OCI-LY1 (cell line): Measurements from ENCODE around the gene SDK1.
A peak's percentile ranks its signal among the peaks of the same experiment; 100 is the strongest.

Source experiments
- H2AFZ ChIP-seq: fragments of 200-600 bp; sonication (generic), shearing (Covaris generic); 2 replicates; pipeline ENCODE4 v1.6.0; 2014; ENCODE audit warnings: antibody characterized with exemption, mild to moderate bottlenecking, low read length
- H3F3A ChIP-seq: fragments of 200-600 bp; sonication (generic), shearing (Covaris generic); 2 replicates; pipeline ENCODE4 v1.6.0; 2014; ENCODE audit warnings: mild to moderate bottlenecking, antibody characterized with exemption, low read length, moderate library complexity; ENCODE audit not compliant: insufficient read depth
- H3K27ac ChIP-seq: fragments of 200-600 bp; sonication (generic); 2 replicates; pipeline ENCODE4 v1.5.1; 2014; ENCODE audit warnings: low read length, mixed run types, mild to moderate bottlenecking, low read depth; ENCODE audit not compliant: poor library complexity, severe bottlenecking
- H3K27me3 ChIP-seq: fragments of 200-600 bp; sonication (generic); 2 replicates; pipeline ENCODE4 v1.6.0; 2014; ENCODE audit warnings: antibody characterized with exemption, mild to moderate bottlenecking, low read length, moderate library complexity; ENCODE audit not compliant: insufficient read depth
- H3K36me3 ChIP-seq: fragments of 200-600 bp; sonication (generic); 2 replicates; pipeline ENCODE4 v1.6.1; 2014; ENCODE audit warnings: mild to moderate bottlenecking, antibody characterized with exemption, low read length, moderate library complexity, mixed read lengths; ENCODE audit not compliant: insufficient read depth
- H3K4me1 ChIP-seq: fragments of 200-600 bp; sonication (generic); 2 replicates; pipeline ENCODE4 v1.5.1; 2014; ENCODE audit warnings: mild to moderate bottlenecking, low read length, moderate library complexity; ENCODE audit not compliant: insufficient read depth, severe bottlenecking
- H3K4me2 ChIP-seq: fragments of 200-600 bp; sonication (generic), shearing (Covaris generic); 2 replicates; pipeline ENCODE4 v1.6.1; 2014; ENCODE audit warnings: low read length
- H3K4me3 ChIP-seq: fragments of 200-600 bp; sonication (generic); 2 replicates; pipeline ENCODE4 v1.5.1; 2014; ENCODE audit warnings: low read length, low read depth, mild to moderate bottlenecking, mixed read lengths; ENCODE audit not compliant: poor library complexity, severe bottlenecking
- H3K79me2 ChIP-seq: fragments of 200-600 bp; shearing (Covaris generic); 2 replicates; pipeline ENCODE4 v1.6.1; 2016; ENCODE audit warnings: mixed run types, low read length, mixed read lengths; ENCODE audit not compliant: insufficient read depth
- H3K9ac ChIP-seq: fragments of 200-600 bp; sonication (generic), shearing (Covaris generic); 2 replicates; pipeline ENCODE4 v1.6.1; 2014; ENCODE audit warnings: mild to moderate bottlenecking, low read length, mixed read lengths
- H3K9me2 ChIP-seq: fragments of 200-600 bp; sonication (generic), shearing (Covaris generic); 2 replicates; pipeline ENCODE4 v1.6.1; 2014; ENCODE audit warnings: low read depth, mild to moderate bottlenecking, low read length, mixed read lengths
- H3K9me3 ChIP-seq: fragments of 200-600 bp; shearing (Covaris generic); 2 replicates; pipeline ENCODE4 v1.6.1; 2014; ENCODE audit warnings: low read length, mixed read lengths
- H4K20me1 ChIP-seq: fragments of 200-600 bp; sonication (generic), shearing (Covaris generic); 2 replicates; pipeline ENCODE4 v1.6.0; 2016; ENCODE audit warnings: mild to moderate bottlenecking, low read length; ENCODE audit not compliant: insufficient read depth
- EZH2 ChIP-seq: fragments of 200-600 bp; sonication (generic), shearing (Covaris generic); IDR thresholded peaks from 2 replicates; pipeline ENCODE4 v1.8.0; 2017; ENCODE audit warnings: borderline replicate concordance, mixed run types, mild to moderate bottlenecking, antibody characterized with exemption, low read length, moderate library complexity, mixed read lengths
- TF ChIP-seq, protein P1 (sequence below): fragments of 200-600 bp; sonication (generic), shearing (Covaris generic); IDR thresholded peaks from 2 replicates; pipeline ENCODE4 v1.5.1; 2017; ENCODE audit warnings: mild to moderate bottlenecking, antibody characterized with exemption, low read length, moderate library complexity, mixed read lengths

SDK1 gene

DNA sequence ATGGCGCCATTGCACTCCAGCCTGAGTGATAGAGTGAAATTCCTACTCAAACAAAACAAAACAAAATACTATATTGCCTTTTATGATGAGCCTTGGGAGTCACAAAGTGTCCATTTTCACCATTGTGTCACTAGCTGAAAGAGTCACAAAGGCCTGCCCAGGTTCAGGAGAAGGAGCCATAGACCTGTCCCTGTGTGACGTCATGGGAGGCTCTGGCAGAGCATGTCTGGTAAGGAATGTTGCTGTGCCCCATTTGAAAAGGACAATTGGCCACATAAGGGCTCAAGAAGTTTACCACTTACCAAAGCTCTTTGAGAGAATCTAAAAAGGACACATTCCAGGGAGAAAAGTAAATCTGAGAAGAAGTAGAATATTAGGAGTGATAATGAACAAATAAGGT is 367.7 kb downstream of the SDK1 start:
- TF ChIP-seq, protein P1, sequence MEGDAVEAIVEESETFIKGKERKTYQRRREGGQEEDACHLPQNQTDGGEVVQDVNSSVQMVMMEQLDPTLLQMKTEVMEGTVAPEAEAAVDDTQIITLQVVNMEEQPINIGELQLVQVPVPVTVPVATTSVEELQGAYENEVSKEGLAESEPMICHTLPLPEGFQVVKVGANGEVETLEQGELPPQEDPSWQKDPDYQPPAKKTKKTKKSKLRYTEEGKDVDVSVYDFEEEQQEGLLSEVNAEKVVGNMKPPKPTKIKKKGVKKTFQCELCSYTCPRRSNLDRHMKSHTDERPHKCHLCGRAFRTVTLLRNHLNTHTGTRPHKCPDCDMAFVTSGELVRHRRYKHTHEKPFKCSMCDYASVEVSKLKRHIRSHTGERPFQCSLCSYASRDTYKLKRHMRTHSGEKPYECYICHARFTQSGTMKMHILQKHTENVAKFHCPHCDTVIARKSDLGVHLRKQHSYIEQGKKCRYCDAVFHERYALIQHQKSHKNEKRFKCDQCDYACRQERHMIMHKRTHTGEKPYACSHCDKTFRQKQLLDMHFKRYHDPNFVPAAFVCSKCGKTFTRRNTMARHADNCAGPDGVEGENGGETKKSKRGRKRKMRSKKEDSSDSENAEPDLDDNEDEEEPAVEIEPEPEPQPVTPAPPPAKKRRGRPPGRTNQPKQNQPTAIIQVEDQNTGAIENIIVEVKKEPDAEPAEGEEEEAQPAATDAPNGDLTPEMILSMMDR: no peak
- no peak for TF ChIP-seq EZH2
- no peaks in the 10 kb centered on the region for H3F3A ChIP-seq
- H3K9me3 ChIP-seq: no peaks in the 10 kb centered on the region
- H3K4me2 ChIP-seq: no peak overlapping the region
- H4K20me1 ChIP-seq: no peaks in the 10 kb centered on the region
- H3K36me3 ChIP-seq: no peaks in the 10 kb centered on the region
- H3K27me3 ChIP-seq: no peaks in the 10 kb centered on the region
- H3K9me2 ChIP-seq: no peaks in the 10 kb centered on the region
- H3K79me2 ChIP-seq: no peaks in the 10 kb centered on the region
- peaks cover 25% of the 10 kb centered on the region for H3K4me1 ChIP-seq
- H3K9ac ChIP-seq: no peak overlapping the region
- H2AFZ ChIP-seq: no peak overlapping the region
- H3K27ac ChIP-seq: no peak overlapping the region
- H3K4me3 ChIP-seq: no peak overlapping the region

DNA sequence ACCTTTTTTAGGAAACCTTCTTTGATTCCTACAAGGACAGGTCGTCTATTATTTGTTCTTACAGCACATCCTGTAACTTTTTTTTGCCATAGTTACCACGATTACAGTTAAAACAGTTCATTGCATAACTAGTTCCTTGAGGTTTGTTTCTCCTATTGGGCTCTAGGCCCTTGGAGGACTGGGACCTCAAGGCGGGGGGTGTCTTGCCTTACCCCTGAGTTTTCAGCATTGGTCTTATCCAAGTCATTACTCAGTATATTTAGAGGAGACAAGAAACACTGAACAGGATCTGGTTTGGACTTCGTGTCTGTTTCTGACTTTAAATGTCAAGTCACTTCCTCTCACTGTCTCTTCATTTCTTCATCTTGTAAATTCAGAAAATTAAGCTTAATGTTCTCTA is 369.8 kb downstream of the SDK1 start:
- no peaks in the 10 kb centered on the region for H3F3A ChIP-seq
- no peak overlapping the region for H3K9ac ChIP-seq
- H3K4me2 ChIP-seq: no peak overlapping the region
- H2AFZ ChIP-seq: no peak overlapping the region
- no peaks in the 10 kb centered on the region for H3K79me2 ChIP-seq
- H3K36me3 ChIP-seq: 0 out of 2 replicates have a peak, but pooled peaks cover 4% of the 10 kb centered on the region
- H3K27me3 ChIP-seq: no peaks in the 10 kb centered on the region
- no peaks in the 10 kb centered on the region for H4K20me1 ChIP-seq
- H3K4me3 ChIP-seq: no peak overlapping the region
- H3K27ac ChIP-seq: peak overlapping the region; percentile 33
- peaks cover 19% of the 10 kb centered on the region for H3K4me1 ChIP-seq
- H3K9me2 ChIP-seq: no peaks in the 10 kb centered on the region
- no peaks in the 10 kb centered on the region for H3K9me3 ChIP-seq
- no peak for TF ChIP-seq EZH2
- TF ChIP-seq, protein P1: no peak

DNA sequence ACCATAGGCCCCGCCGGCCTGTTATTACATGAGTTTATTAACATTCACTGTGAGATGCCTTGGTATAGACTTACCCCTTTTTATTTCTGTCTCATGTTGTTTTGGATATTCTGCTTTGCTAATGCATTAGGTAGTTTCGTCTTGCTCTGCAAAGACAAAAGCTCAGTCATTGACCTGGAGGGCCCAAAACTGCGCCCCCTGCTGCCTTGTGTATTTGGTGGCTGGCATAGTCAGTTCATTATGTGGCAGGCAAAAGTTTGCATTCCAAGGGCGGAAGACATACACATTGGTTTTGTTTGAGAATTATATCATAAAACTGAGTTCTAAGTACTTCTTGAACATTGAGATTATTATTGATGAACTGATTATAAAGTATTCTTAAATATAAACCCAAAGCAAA is 372.5 kb downstream of the SDK1 start:
- no peaks in the 10 kb centered on the region for H3K79me2 ChIP-seq
- no peak overlapping the region for H3K4me2 ChIP-seq
- no peak overlapping the region for H3K27ac ChIP-seq
- no peak overlapping the region for H3K9ac ChIP-seq
- H3K4me1 ChIP-seq: peaks cover 19% of the 10 kb centered on the region
- H4K20me1 ChIP-seq: no peaks in the 10 kb centered on the region
- no peak for TF ChIP-seq EZH2
- TF ChIP-seq, protein P1: peak; percentile 77
- no peak overlapping the region for H2AFZ ChIP-seq
- 0 out of 2 replicates have a peak, but pooled peaks cover 4% of the 10 kb centered on the region for H3K36me3 ChIP-seq
- H3F3A ChIP-seq: no peaks in the 10 kb centered on the region
- no peaks in the 10 kb centered on the region for H3K9me2 ChIP-seq
- H3K9me3 ChIP-seq: no peaks in the 10 kb centered on the region
- H3K27me3 ChIP-seq: no peaks in the 10 kb centered on the region
- no peak overlapping the region for H3K4me3 ChIP-seq
